Pancreas (tissue), 10 donors: Measurements from ENCODE around the gene TAF5L. TPM values are rescaled to one million over a fixed set of nuclear protein-coding genes. Genes with fewer than 3 reads are reported as not detected.
A peak's percentile ranks its signal among the peaks of the same experiment; 100 is the strongest.

Experiments
- ATAC-seq, 4 donors: fragments of 200-7000 bp; cut with Tn5 transposase; one replicate each; pipeline versions ENCODE4 v1.8.0 to v1.9.1; 2020; ENCODE audit warnings: mild to moderate bottlenecking in 4 of 4, moderate library complexity in 4 of 4
- DNase-seq, 6 donors: peaks; one replicate each; pipeline ENCODE4 v3.0.0-alpha.2; 2020
- FAIRE-seq: peaks from 2 replicates; lab custom pipeline; 2012; peaks lifted over from hg19 to GRCh38; lab: Jason Lieb, UNC
- H3K27ac ChIP-seq, 4 donors: fragments of 200-600 bp; sonication (generic); 1 replicate in 3 of 4; 2 replicates in 1 of 4; pipeline versions ENCODE4 v1.5.0 to v1.8.0; 2020
- H3K27me3 ChIP-seq, 4 donors: fragments of 200-600 bp; one replicate each; pipeline ENCODE4 v1.8.0; 2021
- H3K36me3 ChIP-seq, 3 donors: fragments of 200-600 bp; sonication (generic) in 1 of 3; one replicate each; pipeline versions ENCODE4 v1.5.0 to v1.8.0; 2020 to 2021
- H3K4me1 ChIP-seq, 3 donors: fragments of 200-600 bp; one replicate each; pipeline ENCODE4 v1.8.0; 2021
- H3K4me3 ChIP-seq, 4 donors: fragments of 200-600 bp; sonication (generic) in 2 of 4; one replicate each; pipeline versions ENCODE4 v1.5.0 to v1.8.0; 2020 to 2021
- H3K9me3 ChIP-seq, 4 donors: fragments of 200-600 bp; one replicate each; pipeline ENCODE4 v1.8.0; 2021
- WGBS, 2 donors: extraction: QIAGEN DNeasy Blood & Tissue Kit; methylation state at CpG; one replicate each; pipeline ENCODE4 v1.1.7; 2013; 5-methylcytosine and 5-hydroxymethylcytosine counted together
- intact Hi-C, 3 donors: fragments of 100-400 bp; cut with DNase I; formaldehyde crosslinking; loops; one replicate each; pipeline versions ENCODE4 v1.11.1 to v1.14.2; 2022
- polyA plus RNA-seq, 2 donors: library from polyadenylated mRNA; stranded (reverse); fragments of 200-250 nt; gene quantifications; one replicate each; pipeline ENCODE4 v1.2.3, GENCODE V29; 2013
- total RNA-seq, 6 donors: library from RNA; stranded (reverse); fragmentation: NEBNext Ultra II Directional in 4 of 6; extraction: Animal tissue kit (Norgen Biotek cat#: 25700) in 4 of 6; gene quantifications; one replicate each; pipeline versions ENCODE4 v1.2.1 to v1.2.4, GENCODE V29; 2021 to 2023
- TF ChIP-seq, protein P1 (sequence below), 4 donors: fragments of 200-600 bp; sonication (generic) in 3 of 4; IDR thresholded peaks; one replicate each; pipeline versions ENCODE4 v1.5.0 to v1.8.0; 2021; ENCODE audit warnings: antibody characterized with exemption in 4 of 4
- donor health status: healthy with polysubstance abuse.
- donor health status: DM: no; HTN: no; CAD: no; lungs with moderate emphysema.
- donor health status: DM: no; HTN: no; CAD: no.
- donor health status: control.
- donor health status: control.
- donor health status: Bipolar disorder and iron deficiency.
- donor health status: DM: yes; HTN: yes; CAD: no.
- donor health status: DM: no; HTN: no; CAD: no.
- donor health status: DM: no; HTN: no; CAD: no.
- donor health status: DM: yes; HTN: yes; CAD: no.

TAF5L gene
- total and polyA plus RNA-seq, 8 donors, result 4.4 to 9.5 (median 7.1) TPM

DNA sequence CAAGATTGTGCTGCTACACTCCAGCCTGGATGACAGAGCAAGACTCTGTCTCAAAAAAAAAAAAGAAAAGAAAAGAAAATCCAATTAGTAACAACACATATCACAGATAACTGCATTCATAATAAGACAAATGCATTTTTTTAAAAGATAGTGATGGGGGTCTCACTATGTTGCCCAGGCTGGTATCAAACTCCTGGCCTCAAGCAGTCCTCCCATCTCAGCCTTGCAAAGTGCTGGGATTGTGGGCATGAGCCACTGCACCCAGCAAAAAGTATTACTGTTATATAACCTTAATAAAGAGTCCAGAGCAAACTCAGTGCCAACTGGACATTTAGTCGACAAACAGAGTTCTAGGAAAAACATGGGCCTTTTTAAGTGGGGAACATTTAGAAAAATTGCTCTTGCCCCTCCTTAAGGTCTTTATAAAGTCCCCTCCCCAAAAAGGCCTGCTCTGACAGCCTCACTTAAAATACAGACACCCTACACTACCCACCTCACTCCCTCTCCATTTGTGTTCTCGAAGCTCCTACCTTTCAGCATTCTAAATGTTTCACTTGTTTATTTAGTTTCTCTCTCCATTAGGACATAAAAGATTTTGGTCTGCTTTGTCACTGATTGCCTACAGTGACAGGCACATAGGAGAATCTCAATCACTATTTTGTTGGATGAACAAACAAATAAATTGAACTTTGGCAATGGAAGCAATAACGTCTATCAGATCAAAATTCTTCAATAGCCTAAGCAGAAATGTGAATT, 74.9 kb downstream of the TAF5L start:
- TF ChIP-seq, protein P1, sequence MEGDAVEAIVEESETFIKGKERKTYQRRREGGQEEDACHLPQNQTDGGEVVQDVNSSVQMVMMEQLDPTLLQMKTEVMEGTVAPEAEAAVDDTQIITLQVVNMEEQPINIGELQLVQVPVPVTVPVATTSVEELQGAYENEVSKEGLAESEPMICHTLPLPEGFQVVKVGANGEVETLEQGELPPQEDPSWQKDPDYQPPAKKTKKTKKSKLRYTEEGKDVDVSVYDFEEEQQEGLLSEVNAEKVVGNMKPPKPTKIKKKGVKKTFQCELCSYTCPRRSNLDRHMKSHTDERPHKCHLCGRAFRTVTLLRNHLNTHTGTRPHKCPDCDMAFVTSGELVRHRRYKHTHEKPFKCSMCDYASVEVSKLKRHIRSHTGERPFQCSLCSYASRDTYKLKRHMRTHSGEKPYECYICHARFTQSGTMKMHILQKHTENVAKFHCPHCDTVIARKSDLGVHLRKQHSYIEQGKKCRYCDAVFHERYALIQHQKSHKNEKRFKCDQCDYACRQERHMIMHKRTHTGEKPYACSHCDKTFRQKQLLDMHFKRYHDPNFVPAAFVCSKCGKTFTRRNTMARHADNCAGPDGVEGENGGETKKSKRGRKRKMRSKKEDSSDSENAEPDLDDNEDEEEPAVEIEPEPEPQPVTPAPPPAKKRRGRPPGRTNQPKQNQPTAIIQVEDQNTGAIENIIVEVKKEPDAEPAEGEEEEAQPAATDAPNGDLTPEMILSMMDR (IDR thresholded peaks at IDR 0.05), result no peak
- H3K4me1 ChIP-seq, result peaks cover 0 to 23% (median 0%) of the 10 kb centered on the region in 3 donors
- no peak for DNase-seq
- WGBS, 2 donors, result 63 to 64% methylated on average over 3 of the region's 3 CpGs
- no peak for ATAC-seq
- no peak overlapping the region for H3K4me3 ChIP-seq
- no peaks in the 10 kb centered on the region for H3K27me3 ChIP-seq
- no peak for FAIRE-seq
- peaks cover 0 to 9% (median 9%) of the 10 kb centered on the region in 3 donors for H3K36me3 ChIP-seq
- H3K27ac ChIP-seq, result no peak overlapping the region
- H3K9me3 ChIP-seq, result no peaks in the 10 kb centered on the region
- intact Hi-C loops, result loop anchor here in 2 of 3 donors (10.0 kb wide), 1 partner anchor 74 kb away; the partner anchor contains the start of genes TAF5L (in 2 of the 2) and URB2 (in 2 of the 2)

- intact Hi-C loops, result no loop called here
- H3K36me3 ChIP-seq, result peaks cover 0 to 9% (median 9%) of the 10 kb centered on the region in 3 donors
- H3K27me3 ChIP-seq, result no peaks in the 10 kb centered on the region
- peaks cover 0 to 9% (median 0%) of the 10 kb centered on the region in 3 donors for H3K4me1 ChIP-seq
- FAIRE-seq (no peak), DNase-seq (no peak), ATAC-seq (peak in 1 of 4 donors; percentile 9)
- no peaks in the 10 kb centered on the region for H3K9me3 ChIP-seq
- no peak overlapping the region for H3K4me3 ChIP-seq
- 95 to 98% methylated on average over 7 of the region's 7 CpGs for WGBS, 2 donors
- TF ChIP-seq, protein P1 (IDR thresholded peaks at IDR 0.05), result no peak
- no peak overlapping the region for H3K27ac ChIP-seq
These were observed 78.4 kb downstream of the TAF5L start for GRCh38 chr1:229547542-229547941.

GRCh38 chr1:229544587-229544986, 81.3 kb downstream of the TAF5L start:
- 96% methylated on average over 1 of the region's 1 CpG for WGBS, 2 donors
- peaks cover 0 to under 1% (median 0%) of the 10 kb centered on the region in 3 donors for H3K4me1 ChIP-seq
- intact Hi-C loops, result no loop called here

More at GRCh38 chr1:229544587-229544986, 81.3 kb downstream of the TAF5L start:
- Histone ChIP-seq H3K4me3 (no peak overlapping the region), H3K9me3 (no peaks in the 10 kb centered on the region), H3K27ac (no peak overlapping the region), H3K36me3 (peaks cover 0 to 16% (median 9%) of the 10 kb centered on the region in 3 donors), H3K27me3 (no peaks in the 10 kb centered on the region)
- TF ChIP-seq, protein P1 (IDR thresholded peaks at IDR 0.05), result no peak
- no peak for ATAC-seq
- no peak for DNase-seq
- FAIRE-seq, result no peak

Other genes with a start within 250 kb of the TAF5L start
- 1 to 10 TPM in 1 of 6 donors, not detected in 5; 4.2 TPM for gene ACTA1, start 192.0 kb downstream of the TAF5L start, total RNA-seq
- gene ACTA1, start 192.0 kb downstream of the TAF5L start, polyA plus RNA-seq, result 1 to 10 TPM in 1 of 2 donors, under 1 TPM in 1; 0.76 to 6.9 TPM
- 10 to 100 TPM; 12.0 to 18.7 (median 15.2) TPM for gene NUP133, start 117.8 kb downstream of the TAF5L start, total RNA-seq
- 10 to 100 TPM in 1 of 2 donors, 1 to 10 TPM in 1; 6.3 to 13.7 TPM for gene NUP133, start 117.8 kb downstream of the TAF5L start, polyA plus RNA-seq
- gene ABCB10, start 67.4 kb downstream of the TAF5L start, total RNA-seq, result 1 to 10 TPM; 4.9 to 8.6 (median 7.2) TPM
- 1 to 10 TPM; 3.8 to 6.5 TPM for gene ABCB10, start 67.4 kb downstream of the TAF5L start, polyA plus RNA-seq
- 1 to 10 TPM; 2.0 to 4.7 (median 3.9) TPM for gene URB2, start 125 bp upstream of the TAF5L start, total RNA-seq
- 1 to 10 TPM; 2.0 to 2.3 TPM for gene URB2, start 125 bp upstream of the TAF5L start, polyA plus RNA-seq